ENCODE results near the gene FYN. TPM values are rescaled to one million over a fixed set of nuclear protein-coding genes. Genes with fewer than 3 reads are reported as not detected.

Gene FYN
- polyA plus RNA-seq, 3 donors = 88.4 to 149 (median 114) TPM

DNA sequence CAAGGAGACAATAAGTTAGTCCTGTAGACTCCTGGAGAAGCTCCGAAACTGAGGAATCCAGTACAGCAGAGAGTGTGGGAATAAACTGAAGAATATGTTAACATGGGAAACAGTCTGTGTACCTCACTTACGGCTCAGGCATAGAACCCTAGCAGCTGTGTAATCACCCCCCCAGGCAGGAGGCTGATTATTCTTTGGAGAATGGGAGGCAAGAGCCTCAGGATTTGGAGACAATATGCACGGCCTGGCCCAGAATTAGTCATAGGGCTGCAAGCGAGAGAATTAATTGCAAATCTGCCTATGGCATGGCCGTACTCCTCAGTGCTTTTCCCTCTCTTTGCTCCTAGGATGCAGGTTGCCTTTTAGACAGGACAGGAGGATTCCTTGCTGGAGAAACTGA lies 27.5 kb upstream of the FYN start:
- H3K27me3 ChIP-seq (ENCODE audit: control insufficient read depth in 2 of 2, insufficient read depth in 2 of 2, low read length in 2 of 2) = no peaks in the 10 kb centered on the region
- no peak overlapping the region for H3K9ac ChIP-seq (ENCODE audit: insufficient read depth, low read length, poor library complexity, severe bottlenecking)
- no peak overlapping the region for H2AFZ ChIP-seq (ENCODE audit: insufficient read depth, low read depth, low read length, poor library complexity, severe bottlenecking)
- H3K27ac ChIP-seq (ENCODE audit: low read depth in 1 of 2, low read length in 2 of 2) = no peak overlapping the region
- 100% methylated on average over 3 of the region's 5 CpGs for WGBS (ENCODE audit: insufficient coverage)
- no peak for DNase-seq
- no peak overlapping the region for H3K27ac Mint-ChIP-seq
- no peaks in the 10 kb centered on the region for H3K9me3 ChIP-seq (replicated peaks in 1 of 2; ENCODE audit: control insufficient read depth in 1 of 2, insufficient read depth in 1 of 2, low read length in 2 of 2)
- H3K79me2 ChIP-seq (ENCODE audit: insufficient read depth, low read length) = no peaks in the 10 kb centered on the region
- no peaks in the 10 kb centered on the region for H4K20me1 ChIP-seq (ENCODE audit: insufficient read depth, low read length)
- H3K4me2 ChIP-seq (replicated peaks; ENCODE audit: extremely low read depth, low read length, poor library complexity, severe bottlenecking) = no peak overlapping the region
- H3K27me3 Mint-ChIP-seq (ENCODE audit: low read depth in 3 of 3) = peaks cover 0 to 2% (median 0%) of the 10 kb centered on the region in 3 donors
- H3K9me3 Mint-ChIP-seq = no peaks in the 10 kb centered on the region
- no peaks in the 10 kb centered on the region for H3K4me1 ChIP-seq (ENCODE audit: control insufficient read depth in 1 of 2, insufficient read depth in 2 of 2, low read length in 2 of 2)
- no peaks in the 10 kb centered on the region for H3K36me3 ChIP-seq (replicated peaks in 1 of 2; ENCODE audit: control insufficient read depth in 1 of 2, insufficient read depth in 2 of 2, low read length in 2 of 2)
- H3K4me1 Mint-ChIP-seq = peaks cover 2% of the 10 kb centered on the region
- intact Hi-C loops (cut with micrococcal nuclease) = no loop called here
- H3K4me3 ChIP-seq (replicated peaks in 1 of 3; ENCODE audit: low read depth in 2 of 3, low read length in 3 of 3) = no peak overlapping the region
- no peak overlapping the region for H3K4me3 Mint-ChIP-seq
- H3K36me3 Mint-ChIP-seq = no peaks in the 10 kb centered on the region
- TF ChIP-seq, protein P1, sequence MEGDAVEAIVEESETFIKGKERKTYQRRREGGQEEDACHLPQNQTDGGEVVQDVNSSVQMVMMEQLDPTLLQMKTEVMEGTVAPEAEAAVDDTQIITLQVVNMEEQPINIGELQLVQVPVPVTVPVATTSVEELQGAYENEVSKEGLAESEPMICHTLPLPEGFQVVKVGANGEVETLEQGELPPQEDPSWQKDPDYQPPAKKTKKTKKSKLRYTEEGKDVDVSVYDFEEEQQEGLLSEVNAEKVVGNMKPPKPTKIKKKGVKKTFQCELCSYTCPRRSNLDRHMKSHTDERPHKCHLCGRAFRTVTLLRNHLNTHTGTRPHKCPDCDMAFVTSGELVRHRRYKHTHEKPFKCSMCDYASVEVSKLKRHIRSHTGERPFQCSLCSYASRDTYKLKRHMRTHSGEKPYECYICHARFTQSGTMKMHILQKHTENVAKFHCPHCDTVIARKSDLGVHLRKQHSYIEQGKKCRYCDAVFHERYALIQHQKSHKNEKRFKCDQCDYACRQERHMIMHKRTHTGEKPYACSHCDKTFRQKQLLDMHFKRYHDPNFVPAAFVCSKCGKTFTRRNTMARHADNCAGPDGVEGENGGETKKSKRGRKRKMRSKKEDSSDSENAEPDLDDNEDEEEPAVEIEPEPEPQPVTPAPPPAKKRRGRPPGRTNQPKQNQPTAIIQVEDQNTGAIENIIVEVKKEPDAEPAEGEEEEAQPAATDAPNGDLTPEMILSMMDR (IDR thresholded peaks at IDR 0.05) = no peak

DNA sequence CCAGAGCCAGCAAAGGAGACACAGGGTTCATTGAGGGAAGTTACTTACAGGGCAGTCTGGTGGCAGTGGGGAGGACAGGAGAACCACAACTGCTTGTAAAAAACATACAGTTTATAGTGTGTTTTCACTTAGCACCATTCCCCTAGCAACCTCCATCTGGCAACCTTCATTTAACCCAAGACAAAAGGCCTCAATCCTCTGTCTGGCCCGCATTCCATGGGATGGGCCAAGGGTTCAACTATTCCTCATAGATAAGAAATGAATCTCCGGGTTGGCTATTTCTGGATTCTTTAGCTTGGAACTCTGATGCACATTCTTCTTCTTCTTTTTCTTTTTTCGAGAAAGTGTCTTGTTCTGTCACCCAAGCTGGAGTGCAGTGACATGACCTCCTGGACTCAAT lies 26.3 kb upstream of the FYN start:
- Histone ChIP-seq H3K9me3 (replicated peaks in 1 of 2; ENCODE audit: control insufficient read depth in 1 of 2, insufficient read depth in 1 of 2, low read length in 2 of 2) (no peaks in the 10 kb centered on the region), H3K36me3 (replicated peaks in 1 of 2; ENCODE audit: control insufficient read depth in 1 of 2, insufficient read depth in 2 of 2, low read length in 2 of 2) (no peaks in the 10 kb centered on the region), H4K20me1 (ENCODE audit: insufficient read depth, low read length) (no peaks in the 10 kb centered on the region), H3K9ac (ENCODE audit: insufficient read depth, low read length, poor library complexity, severe bottlenecking) (no peak overlapping the region), H3K4me2 (replicated peaks; ENCODE audit: extremely low read depth, low read length, poor library complexity, severe bottlenecking) (no peak overlapping the region), H2AFZ (ENCODE audit: insufficient read depth, low read depth, low read length, poor library complexity, severe bottlenecking) (no peak overlapping the region), H3K27ac (ENCODE audit: low read depth in 1 of 2, low read length in 2 of 2) (no peak overlapping the region), H3K79me2 (ENCODE audit: insufficient read depth, low read length) (no peaks in the 10 kb centered on the region), H3K4me1 (ENCODE audit: control insufficient read depth in 1 of 2, insufficient read depth in 2 of 2, low read length in 2 of 2) (no peaks in the 10 kb centered on the region), H3K27me3 (ENCODE audit: control insufficient read depth in 2 of 2, insufficient read depth in 2 of 2, low read length in 2 of 2) (no peaks in the 10 kb centered on the region), H3K4me3 (replicated peaks in 1 of 3; ENCODE audit: low read depth in 2 of 3, low read length in 3 of 3) (no peak overlapping the region)
- H3K4me3 Mint-ChIP-seq = no peak overlapping the region
- TF ChIP-seq, protein P1 (IDR thresholded peaks at IDR 0.05) = no peak
- WGBS (ENCODE audit: insufficient coverage) = 95% methylated on average over 2 of the region's 3 CpGs
- H3K4me1 Mint-ChIP-seq = peaks cover 2% of the 10 kb centered on the region
- no peak overlapping the region for H3K27ac Mint-ChIP-seq
- intact Hi-C loops (cut with micrococcal nuclease) = no loop called here
- peaks cover 0 to 2% (median 0%) of the 10 kb centered on the region in 3 donors for H3K27me3 Mint-ChIP-seq (ENCODE audit: low read depth in 3 of 3)
- no peak for DNase-seq
- no peaks in the 10 kb centered on the region for H3K36me3 Mint-ChIP-seq
- no peaks in the 10 kb centered on the region for H3K9me3 Mint-ChIP-seq

All from CD14-positive monocyte (primary cell).